HepG2 (cell line): ENCODE measurements around the gene NBR1. TPM values are rescaled to one million over a fixed set of nuclear protein-coding genes. Genes with fewer than 3 reads are reported as not detected.

ENCODE experiments used
- AHDC1 ChIP-seq: sonication (generic); formaldehyde crosslinking; IDR thresholded peaks from 2 replicates; pipeline ENCODE4 v1.5.1; 2020; ENCODE audit warnings: mild to moderate bottlenecking, missing genetic modification reagents, borderline replicate concordance
- EP300 ChIP-seq, 3 experiments: sonication (generic) in 1 of 3; formaldehyde crosslinking in 1 of 3; IDR thresholded peaks; 2 replicates each; pipeline versions ENCODE4 v1.5.1 to v1.6.1; 2011 to 2020; ENCODE audit warnings: low read depth in 2 of 3, low read length in 2 of 3, borderline replicate concordance in 1 of 3, improper control_type of control experiment in 1 of 3, mild to moderate bottlenecking in 1 of 3, missing genetic modification reagents in 1 of 3, moderate library complexity in 1 of 3
- HNF1B ChIP-seq: sonication (generic); formaldehyde crosslinking; IDR thresholded peaks from 2 replicates; pipeline ENCODE4 v1.5.1; 2020; ENCODE audit warnings: mild to moderate bottlenecking, moderate library complexity, missing genetic modification reagents
- NR2C2 ChIP-seq: sonication (generic); formaldehyde crosslinking; IDR thresholded peaks from 2 replicates; pipeline ENCODE4 v1.4.0; 2020; ENCODE audit warnings: missing genetic modification reagents, mild to moderate bottlenecking, moderate library complexity, borderline replicate concordance
- PBX3 ChIP-seq: sonication (generic); formaldehyde crosslinking; IDR thresholded peaks from 2 replicates; pipeline ENCODE4 v1.8.1; 2023; ENCODE audit warnings: missing genetic modification reagents, inconsistent platforms, borderline replicate concordance
- PHF21A ChIP-seq: sonication (generic); formaldehyde crosslinking; IDR thresholded peaks from 2 replicates; pipeline ENCODE4 v1.5.0; 2020; ENCODE audit warnings: mild to moderate bottlenecking, missing genetic modification reagents
- REXO4 ChIP-seq: sonication (generic); formaldehyde crosslinking; IDR thresholded peaks from 2 replicates; pipeline ENCODE4 v1.8.0; 2022; ENCODE audit warnings: missing genetic modification reagents, mild to moderate bottlenecking, borderline replicate concordance
- SIX1 ChIP-seq: sonication (generic); formaldehyde crosslinking; IDR thresholded peaks from 2 replicates; pipeline ENCODE4 v1.4.0; 2020; ENCODE audit warnings: missing genetic modification reagents, borderline replicate concordance
- SP140L ChIP-seq: sonication (generic); formaldehyde crosslinking; IDR thresholded peaks from 2 replicates; pipeline ENCODE4 v1.4.0; 2020; ENCODE audit warnings: missing genetic modification reagents, borderline replicate concordance
- ZFYVE20 ChIP-seq: sonication (generic); formaldehyde crosslinking; IDR thresholded peaks from 2 replicates; pipeline ENCODE4 v1.8.0; 2023; ENCODE audit warnings: low read depth, mild to moderate bottlenecking, moderate library complexity, missing genetic modification reagents, borderline replicate concordance
- ZGPAT ChIP-seq: IDR thresholded peaks from 2 replicates; pipeline ENCODE4 v1.6.1; 2016; ENCODE audit warnings: mild to moderate bottlenecking
- ZNF362 ChIP-seq: sonication (generic); formaldehyde crosslinking; IDR thresholded peaks from 2 replicates; pipeline ENCODE4 v1.4.0; 2020; ENCODE audit warnings: missing genetic modification reagents, mild to moderate bottlenecking, borderline replicate concordance
- ZNF614 ChIP-seq: IDR thresholded peaks from 2 replicates; pipeline ENCODE4 v1.6.1; 2018; ENCODE audit warnings: missing biosample characterization, missing genetic modification reagents, inconsistent platforms, borderline replicate concordance
- ZNF782 ChIP-seq: sonication (generic); formaldehyde crosslinking; IDR thresholded peaks from 2 replicates; pipeline ENCODE4 v1.4.0; 2020; ENCODE audit warnings: missing genetic modification reagents, mild to moderate bottlenecking, borderline replicate concordance
- ZNF792 ChIP-seq: IDR thresholded peaks from 2 replicates; pipeline ENCODE4 v1.6.1; 2016
- ZNF878 ChIP-seq: sonication (generic); formaldehyde crosslinking; IDR thresholded peaks from 2 replicates; pipeline ENCODE4 v1.8.1; 2023; ENCODE audit warnings: mild to moderate bottlenecking, missing genetic modification reagents, moderate library complexity
- ZSCAN29 ChIP-seq: sonication (generic); formaldehyde crosslinking; conservative IDR thresholded peaks from 2 replicates; pipeline ENCODE4 v1.4.0; 2020; ENCODE audit warnings: mild to moderate bottlenecking, missing genetic modification reagents
- polyA plus RNA-seq, 8 experiments: library from polyadenylated mRNA; depleted of rRNA in 3 of 8; stranded (reverse) in 7 of 8; unstranded in 1 of 8; fragments of >200 nt; fragmentation: Illumina TruSeq in 4 of 8; extraction: Trizol in 4 of 8; gene quantifications; 2 replicates each; pipeline versions ENCODE4 v1.2.1 to v1.2.3, GENCODE V29; 2011 to 2016; ENCODE audit warnings: low read depth in 4 of 8, missing spikeins in 1 of 8, mixed read lengths in 1 of 8; ENCODE audit not compliant: insufficient read depth in 1 of 8
- total RNA-seq, 5 experiments: library from RNA; depleted of rRNA; stranded (reverse); fragments of >200 nt; fragmentation: Illumina TruSeq; extraction: Trizol; gene quantifications; 2 replicates each; pipeline ENCODE4 v1.2.3, GENCODE V29; 2016; ENCODE audit warnings: low read depth in 1 of 5

NBR1 gene
- total and polyA plus RNA-seq, 2 of the 13 experiments (the other 11 are each of a cell fraction or from before 2014, with no cell fraction given): 51.7 to 121 TPM

GRCh38 chr17:43176119-43176570 lies 5.1 kb downstream of the NBR1 start (continued):
- TF ChIP-seq AHDC1 (CRISPR knock-in tag): peak; percentile 96
- TF ChIP-seq ZNF878: 0 out of 2 replicates have a peak, but pooled peaks have one; percentile 28
- TF ChIP-seq SP140L (CRISPR knock-in tag): no peak
- no peak for TF ChIP-seq REXO4 (CRISPR knock-in tag)
- no peak; the same call in 1 of the 2 replicates for TF ChIP-seq ZGPAT (CRISPR knock-in tag)
- TF ChIP-seq PHF21A: peak; percentile 88
- no peak for TF ChIP-seq ZFYVE20 (CRISPR knock-in tag)
- TF ChIP-seq ZNF792 (CRISPR knock-in tag): peak; percentile 56; the same call in 1 of the 2 replicates
- TF ChIP-seq ZNF782 (CRISPR knock-in tag): no peak
- peak; percentile 45; the same call in 1 of the 2 replicates for TF ChIP-seq ZNF614 (CRISPR knock-in tag)
- peak; percentile 82 for TF ChIP-seq NR2C2 (CRISPR knock-in tag)
- TF ChIP-seq ZNF362 (CRISPR knock-in tag): peak; percentile 86
- TF ChIP-seq ZSCAN29 (CRISPR knock-in tag): peak; percentile 97
- peak in 1 of 2 experiments; percentile 67; a peak in 2 of 4 replicates for TF ChIP-seq EP300 (IDR thresholded peaks at IDR 0.05; ENCODE audit: low read depth in 2 of 2, low read length in 2 of 2)
- TF ChIP-seq EP300 (CRISPR knock-in tag; IDR thresholded peaks at IDR 0.05; ENCODE audit: borderline replicate concordance): peak; percentile 32; the same call in 1 of the 2 replicates
- peak; percentile 51; the same call in 1 of the 2 replicates for TF ChIP-seq SIX1 (CRISPR knock-in tag)
- TF ChIP-seq HNF1B (CRISPR knock-in tag): no peak
- TF ChIP-seq PBX3 (CRISPR knock-in tag): no peak
